ENCODE results near the gene HOATZ.

Gene HOATZ

GRCh38 chr11:111514216-111515031, at the start of gene HOATZ:
HOATZ (plus strand) TSS chr11:111514778; CDS start chr11:111514785, 7 bp downstream.
- Mint-ChIP-seq H3K36me3 (peaks cover 5% of the 10 kb centered on the region), H3K27me3 (peaks cover 34% of the 10 kb centered on the region), H3K4me1 (peaks cover 3% of the 10 kb centered on the region), H3K9me3 (no peaks in the 10 kb centered on the region), H3K4me3 (peak within 1 kb of the TSS; percentile 39), H3K27ac (no peak within 1 kb of the TSS)

- peaks cover 5% of the 10 kb centered on the region for H3K27me3 Mint-ChIP-seq
- H3K9me3 Mint-ChIP-seq = no peaks in the 10 kb centered on the region
- H3K4me1 Mint-ChIP-seq = no peaks in the 10 kb centered on the region
- H3K4me3 Mint-ChIP-seq = no peak overlapping the region
- no peaks in the 10 kb centered on the region for H3K36me3 Mint-ChIP-seq
- H3K27ac Mint-ChIP-seq = no peak overlapping the region
Observed at GRCh38 chr11:111465400-111465799, 49.2 kb upstream of the HOATZ start.

- H3K27me3 Mint-ChIP-seq = no peaks in the 10 kb centered on the region
- no peak overlapping the region for H3K4me3 Mint-ChIP-seq
- no peak overlapping the region for H3K27ac Mint-ChIP-seq
- H3K36me3 Mint-ChIP-seq = no peaks in the 10 kb centered on the region
- H3K9me3 Mint-ChIP-seq = no peaks in the 10 kb centered on the region
- H3K4me1 Mint-ChIP-seq = no peaks in the 10 kb centered on the region
Observed at GRCh38 chr11:111466615-111467014, 48.0 kb upstream of the HOATZ start.

- H3K4me3 Mint-ChIP-seq = no peak overlapping the region
- no peaks in the 10 kb centered on the region for H3K4me1 Mint-ChIP-seq
Observed at GRCh38 chr11:111469200-111469599, 45.4 kb upstream of the HOATZ start.

GRCh38 chr11:111472228-111472627, 42.4 kb upstream of the HOATZ start:
- H3K27ac Mint-ChIP-seq = no peak overlapping the region
- H3K36me3 Mint-ChIP-seq = no peaks in the 10 kb centered on the region
- peaks cover 9% of the 10 kb centered on the region for H3K27me3 Mint-ChIP-seq
- H3K4me1 Mint-ChIP-seq = no peaks in the 10 kb centered on the region
- no peak overlapping the region for H3K4me3 Mint-ChIP-seq
- H3K9me3 Mint-ChIP-seq = no peaks in the 10 kb centered on the region

More at GRCh38 chr11:111469200-111469599, 45.4 kb upstream of the HOATZ start:
- Mint-ChIP-seq H3K9me3 (no peaks in the 10 kb centered on the region), H3K27me3 (peaks cover 5% of the 10 kb centered on the region), H3K36me3 (no peaks in the 10 kb centered on the region), H3K27ac (no peak overlapping the region)

GRCh38 chr11:111474432-111474831, 40.1 kb upstream of the HOATZ start:
- no peaks in the 10 kb centered on the region for H3K4me1 Mint-ChIP-seq
- no peaks in the 10 kb centered on the region for H3K9me3 Mint-ChIP-seq
- H3K4me3 Mint-ChIP-seq = no peak overlapping the region
- peaks cover 9% of the 10 kb centered on the region for H3K27me3 Mint-ChIP-seq
- H3K36me3 Mint-ChIP-seq = no peaks in the 10 kb centered on the region
- H3K27ac Mint-ChIP-seq = no peak overlapping the region

- no peak overlapping the region for H3K4me3 Mint-ChIP-seq
- H3K36me3 Mint-ChIP-seq = peaks cover 3% of the 10 kb centered on the region
- H3K4me1 Mint-ChIP-seq = no peaks in the 10 kb centered on the region
- H3K27me3 Mint-ChIP-seq = peaks cover 20% of the 10 kb centered on the region
- peaks cover 14% of the 10 kb centered on the region for H3K9me3 Mint-ChIP-seq
- H3K27ac Mint-ChIP-seq = no peak overlapping the region
Observed at GRCh38 chr11:111476366-111476765, 38.2 kb upstream of the HOATZ start.

GRCh38 chr11:111476956-111477355, 37.6 kb upstream of the HOATZ start:
- peaks cover 14% of the 10 kb centered on the region for H3K9me3 Mint-ChIP-seq
- no peak overlapping the region for H3K27ac Mint-ChIP-seq

GRCh38 chr11:111477898-111478297, 36.7 kb upstream of the HOATZ start:
- Mint-ChIP-seq H3K4me1 (no peaks in the 10 kb centered on the region), H3K4me3 (no peak overlapping the region), H3K27me3 (peaks cover 20% of the 10 kb centered on the region), H3K36me3 (peaks cover 6% of the 10 kb centered on the region), H3K27ac (no peak overlapping the region), H3K9me3 (peaks cover 23% of the 10 kb centered on the region)

More at GRCh38 chr11:111476956-111477355, 37.6 kb upstream of the HOATZ start:
- Mint-ChIP-seq H3K4me3 (no peak overlapping the region), H3K27me3 (peaks cover 20% of the 10 kb centered on the region), H3K36me3 (peaks cover 3% of the 10 kb centered on the region), H3K4me1 (no peaks in the 10 kb centered on the region)

- peaks cover 40% of the 10 kb centered on the region for H3K9me3 Mint-ChIP-seq
- H3K27me3 Mint-ChIP-seq = peaks cover 25% of the 10 kb centered on the region
- H3K36me3 Mint-ChIP-seq = peaks cover 12% of the 10 kb centered on the region
- no peak overlapping the region for H3K27ac Mint-ChIP-seq
- H3K4me1 Mint-ChIP-seq = no peaks in the 10 kb centered on the region
- H3K4me3 Mint-ChIP-seq = no peak overlapping the region
Observed at GRCh38 chr11:111479666-111480065, 34.9 kb upstream of the HOATZ start.

- Mint-ChIP-seq H3K36me3 (peaks cover 15% of the 10 kb centered on the region), H3K4me3 (no peak overlapping the region), H3K27me3 (peaks cover 34% of the 10 kb centered on the region), H3K27ac (no peak overlapping the region), H3K9me3 (peaks cover 59% of the 10 kb centered on the region), H3K4me1 (no peaks in the 10 kb centered on the region)
Observed at GRCh38 chr11:111483431-111483830, 31.1 kb upstream of the HOATZ start.

GRCh38 chr11:111490496-111490895, 24.1 kb upstream of the HOATZ start:
- peaks cover 4% of the 10 kb centered on the region for H3K36me3 Mint-ChIP-seq
- no peak overlapping the region for H3K27ac Mint-ChIP-seq
- H3K4me3 Mint-ChIP-seq = no peak overlapping the region
- H3K9me3 Mint-ChIP-seq = peaks cover 18% of the 10 kb centered on the region
- H3K4me1 Mint-ChIP-seq = no peaks in the 10 kb centered on the region
- peaks cover 20% of the 10 kb centered on the region for H3K27me3 Mint-ChIP-seq

- Mint-ChIP-seq H3K4me3 (no peak overlapping the region), H3K4me1 (no peaks in the 10 kb centered on the region), H3K9me3 (no peaks in the 10 kb centered on the region), H3K27ac (no peak overlapping the region), H3K27me3 (peaks cover 9% of the 10 kb centered on the region), H3K36me3 (no peaks in the 10 kb centered on the region)
Observed at GRCh38 chr11:111494040-111494439, 20.5 kb upstream of the HOATZ start.

GRCh38 chr11:111499483-111499882, 15.1 kb upstream of the HOATZ start:
- no peak overlapping the region for H3K27ac Mint-ChIP-seq
- H3K4me3 Mint-ChIP-seq = no peak overlapping the region
- H3K4me1 Mint-ChIP-seq = no peaks in the 10 kb centered on the region
- peaks cover 20% of the 10 kb centered on the region for H3K27me3 Mint-ChIP-seq
- H3K36me3 Mint-ChIP-seq = no peaks in the 10 kb centered on the region
- H3K9me3 Mint-ChIP-seq = no peaks in the 10 kb centered on the region

- Mint-ChIP-seq H3K4me1 (no peaks in the 10 kb centered on the region), H3K27me3 (peaks cover 21% of the 10 kb centered on the region), H3K27ac (no peak overlapping the region), H3K36me3 (no peaks in the 10 kb centered on the region), H3K9me3 (no peaks in the 10 kb centered on the region), H3K4me3 (no peak overlapping the region)
Observed at GRCh38 chr11:111500481-111500880, 14.1 kb upstream of the HOATZ start.

GRCh38 chr11:111502611-111503010, 12.0 kb upstream of the HOATZ start:
- H3K4me1 Mint-ChIP-seq = no peaks in the 10 kb centered on the region
- no peak overlapping the region for H3K4me3 Mint-ChIP-seq
- H3K27ac Mint-ChIP-seq = no peak overlapping the region
- H3K36me3 Mint-ChIP-seq = no peaks in the 10 kb centered on the region
- no peaks in the 10 kb centered on the region for H3K9me3 Mint-ChIP-seq
- peaks cover 27% of the 10 kb centered on the region for H3K27me3 Mint-ChIP-seq
